HepG2 (cell line): ENCODE results near the gene GLG1. TPM values are rescaled to one million over a fixed set of nuclear protein-coding genes. Genes with fewer than 3 reads are reported as not detected.

Experiments
- CCAR2 ChIP-seq: fragments of 200-400 bp; formaldehyde crosslinking; optimal IDR thresholded peaks from 2 replicates; pipeline ENCODE3; 2018; ENCODE audit warnings: low read depth, mild to moderate bottlenecking, low read length, moderate library complexity
- CREB3 ChIP-seq: sonication (generic); formaldehyde crosslinking; IDR thresholded peaks from 2 replicates; pipeline ENCODE4 v1.5.0; 2020; ENCODE audit warnings: missing genetic modification reagents
- DDIT3 ChIP-seq: sonication (generic); formaldehyde crosslinking; IDR thresholded peaks from 2 replicates; pipeline ENCODE4 v1.4.0; 2020; ENCODE audit warnings: mild to moderate bottlenecking, missing genetic modification reagents
- DMTF1 ChIP-seq: sonication (generic); formaldehyde crosslinking; IDR thresholded peaks from 2 replicates; pipeline ENCODE4 v1.4.0; 2020; ENCODE audit warnings: mild to moderate bottlenecking, missing genetic modification reagents
- JUNB ChIP-seq: sonication (generic); formaldehyde crosslinking; IDR thresholded peaks from 2 replicates; pipeline ENCODE4 v1.8.0; 2022; ENCODE audit warnings: missing genetic modification reagents, mild to moderate bottlenecking, borderline replicate concordance
- KAT8 ChIP-seq: IDR thresholded peaks from 2 replicates; pipeline ENCODE4 v1.6.1; 2016; ENCODE audit warnings: missing genetic modification reagents, missing compliant biosample characterization
- MLX ChIP-seq: IDR thresholded peaks from 2 replicates; pipeline ENCODE4 v1.6.1; 2016
- MLXIP ChIP-seq: sonication (generic); formaldehyde crosslinking; IDR thresholded peaks from 2 replicates; pipeline ENCODE4 v1.9.0; 2021; ENCODE audit warnings: missing genetic modification reagents, borderline replicate concordance
- MTA3 ChIP-seq: sonication (generic); formaldehyde crosslinking; IDR thresholded peaks from 2 replicates; pipeline ENCODE4 v1.4.0; 2020; ENCODE audit warnings: missing genetic modification reagents
- ZBTB44 ChIP-seq: sonication (generic); formaldehyde crosslinking; IDR thresholded peaks from 2 replicates; pipeline ENCODE4 v1.4.0; 2020; ENCODE audit warnings: missing genetic modification reagents
- ZFP36 ChIP-seq: fragments of 150-350 bp; IDR thresholded peaks from 2 replicates; pipeline ENCODE4 v1.6.1; 2018; ENCODE audit warnings: borderline replicate concordance, low read length, low read depth; ENCODE audit not compliant: partially characterized antibody
- ZFX ChIP-seq: sonication (generic); formaldehyde crosslinking; IDR thresholded peaks from 2 replicates; pipeline ENCODE4 v1.4.0; 2020; ENCODE audit warnings: mild to moderate bottlenecking, low read depth, missing genetic modification reagents, moderate library complexity
- ZKSCAN5 ChIP-seq: sonication (generic); formaldehyde crosslinking; IDR thresholded peaks from 2 replicates; pipeline ENCODE4 v1.5.1; 2020; ENCODE audit warnings: mild to moderate bottlenecking, missing genetic modification reagents
- ZNF280B ChIP-seq: sonication (generic); formaldehyde crosslinking; IDR thresholded peaks from 2 replicates; pipeline ENCODE4 v1.5.0; 2020; ENCODE audit warnings: missing genetic modification reagents, mild to moderate bottlenecking, borderline replicate concordance
- ZNF577 ChIP-seq: sonication (generic); formaldehyde crosslinking; IDR thresholded peaks from 2 replicates; pipeline ENCODE4 v1.4.0; 2020; ENCODE audit warnings: mild to moderate bottlenecking, low read depth, missing genetic modification reagents, borderline replicate concordance
- ZNF761 ChIP-seq: sonication (generic); formaldehyde crosslinking; conservative IDR thresholded peaks from 2 replicates; pipeline ENCODE4 v1.4.0; 2020; ENCODE audit warnings: mild to moderate bottlenecking, missing genetic modification reagents
- ZNF879 ChIP-seq: sonication (generic); formaldehyde crosslinking; IDR thresholded peaks from 2 replicates; pipeline ENCODE4 v1.8.1; 2023; ENCODE audit warnings: missing genetic modification reagents
- polyA plus RNA-seq, 8 experiments: library from polyadenylated mRNA; depleted of rRNA in 3 of 8; stranded (reverse) in 7 of 8; unstranded in 1 of 8; fragments of >200 nt; fragmentation: Illumina TruSeq in 4 of 8; extraction: Trizol in 4 of 8; gene quantifications; 2 replicates each; pipeline versions ENCODE4 v1.2.1 to v1.2.3, GENCODE V29; 2011 to 2016; ENCODE audit warnings: low read depth in 4 of 8, missing spikeins in 1 of 8, mixed read lengths in 1 of 8; ENCODE audit not compliant: insufficient read depth in 1 of 8
- total RNA-seq, 5 experiments: library from RNA; depleted of rRNA; stranded (reverse); fragments of >200 nt; fragmentation: Illumina TruSeq; extraction: Trizol; gene quantifications; 2 replicates each; pipeline ENCODE4 v1.2.3, GENCODE V29; 2016; ENCODE audit warnings: low read depth in 1 of 5

Gene GLG1
- total and polyA plus RNA-seq, 2 of the 13 experiments (the other 11 are each of a cell fraction or from before 2014, with no cell fraction given) = 87.7 to 141 TPM

GRCh38 chr16:74570412-74571301, 36.3 kb downstream of the GLG1 start (continued):
- TF ChIP-seq DMTF1 (CRISPR knock-in tag) (no peak), CCAR2 (no peak), MLX (CRISPR knock-in tag) (no peak), JUNB (CRISPR knock-in tag) (no peak), ZNF879 (CRISPR knock-in tag) (no peak), CREB3 (CRISPR knock-in tag) (no peak), DDIT3 (no peak), ZBTB44 (CRISPR knock-in tag) (no peak), MLXIP (CRISPR knock-in tag) (no peak), ZFX (CRISPR knock-in tag) (peak; percentile 52; the same call in 1 of the 2 replicates), ZFP36 (no peak), ZNF280B (no peak), MTA3 (CRISPR knock-in tag) (no peak), KAT8 (peak; percentile 62), ZKSCAN5 (CRISPR knock-in tag) (0 out of 2 replicates have a peak, but pooled peaks have one; percentile 22), ZNF761 (CRISPR knock-in tag) (no peak), ZNF577 (CRISPR knock-in tag) (no peak)
